OCI-LY3 (cell line): ENCODE results near the gene HIBADH.

Experiments used
- H2AFZ ChIP-seq: fragments of 200-600, 300-600 bp; shearing (Covaris generic); 2 replicates; pipeline ENCODE4 v1.6.0; 2014; ENCODE audit warnings: antibody characterized with exemption, low read depth, low read length
- H3K27ac ChIP-seq: fragments of 200-600, 300-600 bp; sonication (generic); 2 replicates; pipeline ENCODE4 v1.5.1; 2014; ENCODE audit warnings: mild to moderate bottlenecking, low read length, moderate library complexity, mixed read lengths
- H3K27me3 ChIP-seq: fragments of 200-600, 300-600 bp; sonication (generic); 2 replicates; pipeline ENCODE4 v1.6.1; 2014; ENCODE audit warnings: low read depth, low read length, mixed read lengths
- H3K36me3 ChIP-seq: fragments of 200-600, 300-600 bp; sonication (generic); replicated peaks from 2 replicates; pipeline ENCODE3; 2014; ENCODE audit warnings: low read depth, low read length, mixed read lengths
- H3K4me1 ChIP-seq: fragments of 300-600, 200-600 bp; sonication (generic); 2 replicates; pipeline ENCODE4 v1.6.1; 2014; ENCODE audit warnings: low read length, mixed read lengths
- H3K4me2 ChIP-seq: fragments of 200-600, 300-600 bp; sonication (generic); 2 replicates; pipeline ENCODE4 v1.6.1; 2014; ENCODE audit warnings: low read length, mixed read lengths
- H3K4me3 ChIP-seq: fragments of 300-600, 200-600 bp; sonication (generic); 2 replicates; pipeline ENCODE4 v1.5.1; 2014; ENCODE audit warnings: antibody characterized with exemption, mild to moderate bottlenecking, low read length, moderate library complexity
- H3K79me2 ChIP-seq: fragments of 300-600, 200-600 bp; shearing (Covaris generic); 2 replicates; pipeline ENCODE4 v1.6.1; 2014; ENCODE audit warnings: mild to moderate bottlenecking, low read length, mixed read lengths
- H3K9ac ChIP-seq: fragments of 300-600, 200-600 bp; shearing (Covaris generic); 2 replicates; pipeline ENCODE4 v1.6.0; 2014; ENCODE audit warnings: mild to moderate bottlenecking, low read length, moderate library complexity
- H3K9me3 ChIP-seq: fragments of 200-600, 300-600 bp; shearing (Covaris generic); 2 replicates; pipeline ENCODE4 v1.6.1; 2014; ENCODE audit warnings: low read length, mixed read lengths; ENCODE audit not compliant: insufficient read depth
- H4K20me1 ChIP-seq: fragments of 200-600, 300-600 bp; sonication (generic); 2 replicates; pipeline ENCODE4 v1.6.1; 2016; ENCODE audit warnings: low read length, mixed read lengths; ENCODE audit not compliant: insufficient read depth
- EZH2phosphoT487 ChIP-seq: fragments of 200-600 bp; shearing (Covaris generic); IDR thresholded peaks from 2 replicates; pipeline ENCODE4 v1.6.1; 2018; ENCODE audit warnings: antibody characterized with exemption, mixed run types, low read depth
- TF ChIP-seq, protein P1 (sequence below): fragments of 200-600, 300-600 bp; sonication (generic); IDR thresholded peaks from 2 replicates; pipeline ENCODE4 v1.5.1; 2014; ENCODE audit warnings: antibody characterized with exemption, low read length, low read depth

HIBADH gene

DNA sequence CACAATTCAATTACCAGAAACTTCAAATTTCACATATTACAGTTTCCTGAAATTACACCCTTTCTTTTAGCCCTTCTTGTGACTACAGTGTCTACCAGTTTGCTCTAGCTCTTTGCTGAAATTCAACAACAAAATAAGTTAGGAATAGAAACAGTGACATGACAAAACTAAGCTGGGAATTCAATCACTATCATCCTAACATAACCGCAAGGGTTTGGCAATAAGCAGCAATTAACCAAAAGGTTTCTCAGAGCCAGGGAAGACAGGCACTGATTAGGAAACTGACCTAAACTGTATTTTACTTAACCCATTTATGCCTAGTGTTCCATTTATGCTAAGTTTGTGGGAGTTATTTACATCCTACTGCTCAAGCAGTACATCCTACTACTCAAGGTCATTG is 31.3 kb downstream of the HIBADH start:
- H3K4me1 ChIP-seq: no peaks in the 10 kb centered on the region
- no peak overlapping the region for H3K4me2 ChIP-seq
- no peak overlapping the region for H3K27ac ChIP-seq
- no peak for TF ChIP-seq EZH2phosphoT487
- TF ChIP-seq, protein P1, sequence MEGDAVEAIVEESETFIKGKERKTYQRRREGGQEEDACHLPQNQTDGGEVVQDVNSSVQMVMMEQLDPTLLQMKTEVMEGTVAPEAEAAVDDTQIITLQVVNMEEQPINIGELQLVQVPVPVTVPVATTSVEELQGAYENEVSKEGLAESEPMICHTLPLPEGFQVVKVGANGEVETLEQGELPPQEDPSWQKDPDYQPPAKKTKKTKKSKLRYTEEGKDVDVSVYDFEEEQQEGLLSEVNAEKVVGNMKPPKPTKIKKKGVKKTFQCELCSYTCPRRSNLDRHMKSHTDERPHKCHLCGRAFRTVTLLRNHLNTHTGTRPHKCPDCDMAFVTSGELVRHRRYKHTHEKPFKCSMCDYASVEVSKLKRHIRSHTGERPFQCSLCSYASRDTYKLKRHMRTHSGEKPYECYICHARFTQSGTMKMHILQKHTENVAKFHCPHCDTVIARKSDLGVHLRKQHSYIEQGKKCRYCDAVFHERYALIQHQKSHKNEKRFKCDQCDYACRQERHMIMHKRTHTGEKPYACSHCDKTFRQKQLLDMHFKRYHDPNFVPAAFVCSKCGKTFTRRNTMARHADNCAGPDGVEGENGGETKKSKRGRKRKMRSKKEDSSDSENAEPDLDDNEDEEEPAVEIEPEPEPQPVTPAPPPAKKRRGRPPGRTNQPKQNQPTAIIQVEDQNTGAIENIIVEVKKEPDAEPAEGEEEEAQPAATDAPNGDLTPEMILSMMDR: no peak
- no peaks in the 10 kb centered on the region for H3K36me3 ChIP-seq
- H3K27me3 ChIP-seq: no peaks in the 10 kb centered on the region
- no peak overlapping the region for H3K9ac ChIP-seq
- no peaks in the 10 kb centered on the region for H3K79me2 ChIP-seq
- H4K20me1 ChIP-seq: no peaks in the 10 kb centered on the region
- no peak overlapping the region for H2AFZ ChIP-seq
- H3K4me3 ChIP-seq: no peak overlapping the region
- H3K9me3 ChIP-seq: no peaks in the 10 kb centered on the region

DNA sequence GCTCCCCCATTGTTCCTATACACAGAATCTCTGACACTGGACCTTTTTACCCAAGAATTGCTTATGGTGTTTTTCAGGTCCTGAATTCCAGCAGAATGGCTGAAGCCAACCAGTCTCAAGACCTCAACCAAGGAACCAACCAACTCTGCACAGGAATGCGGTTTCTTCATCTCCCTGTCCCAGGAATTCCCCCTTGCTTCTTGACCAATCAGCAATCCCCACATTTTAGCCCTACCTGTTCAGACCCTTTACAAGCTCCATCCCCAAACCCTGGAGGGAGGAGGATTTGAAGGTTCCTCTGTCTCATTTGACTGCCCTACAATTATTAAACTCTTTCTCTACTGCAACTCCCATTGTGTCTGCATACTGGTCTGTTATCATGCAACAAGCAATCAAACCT is 35.5 kb downstream of the HIBADH start:
- Histone ChIP-seq H4K20me1 (no peaks in the 10 kb centered on the region), H2AFZ (no peak overlapping the region), H3K4me2 (no peak overlapping the region), H3K36me3 (no peaks in the 10 kb centered on the region), H3K4me1 (no peaks in the 10 kb centered on the region), H3K79me2 (no peaks in the 10 kb centered on the region), H3K4me3 (no peak overlapping the region), H3K27me3 (no peaks in the 10 kb centered on the region), H3K9ac (no peak overlapping the region), H3K9me3 (no peaks in the 10 kb centered on the region), H3K27ac (no peak overlapping the region)
- TF ChIP-seq, protein P1: no peak
- TF ChIP-seq EZH2phosphoT487: no peak

DNA sequence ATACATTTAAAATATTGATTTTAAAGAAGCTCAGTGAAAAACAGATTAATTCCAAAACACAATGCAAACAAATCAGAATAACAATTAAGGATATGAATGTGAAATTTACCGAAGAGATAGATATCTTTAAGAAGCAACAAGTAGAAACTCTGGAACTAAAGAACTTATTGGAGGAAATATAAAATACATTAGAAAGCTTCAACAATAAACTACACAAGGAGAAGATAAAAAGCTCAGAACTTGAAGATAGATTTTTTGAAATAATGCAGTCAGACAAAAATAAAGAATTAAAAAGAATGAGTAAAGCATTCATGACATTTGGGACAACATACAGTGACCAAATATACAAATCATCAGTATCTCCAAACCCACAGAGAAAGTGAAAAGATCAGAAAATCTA is 43.2 kb downstream of the HIBADH start:
- H3K9me3 ChIP-seq: peaks cover 17% of the 10 kb centered on the region; the same call in 1 of the 2 replicates
- H3K27me3 ChIP-seq: no peaks in the 10 kb centered on the region
- H2AFZ ChIP-seq: no peak overlapping the region
- no peak overlapping the region for H3K27ac ChIP-seq
- H3K79me2 ChIP-seq: no peaks in the 10 kb centered on the region
- no peak overlapping the region for H3K4me2 ChIP-seq
- peaks cover 4% of the 10 kb centered on the region; the same call in 1 of the 2 replicates for H3K4me1 ChIP-seq
- no peak for TF ChIP-seq EZH2phosphoT487
- TF ChIP-seq, protein P1: no peak
- H3K9ac ChIP-seq: no peak overlapping the region
- H4K20me1 ChIP-seq: no peaks in the 10 kb centered on the region
- no peak overlapping the region for H3K4me3 ChIP-seq
- peaks cover 17% of the 10 kb centered on the region for H3K36me3 ChIP-seq

DNA sequence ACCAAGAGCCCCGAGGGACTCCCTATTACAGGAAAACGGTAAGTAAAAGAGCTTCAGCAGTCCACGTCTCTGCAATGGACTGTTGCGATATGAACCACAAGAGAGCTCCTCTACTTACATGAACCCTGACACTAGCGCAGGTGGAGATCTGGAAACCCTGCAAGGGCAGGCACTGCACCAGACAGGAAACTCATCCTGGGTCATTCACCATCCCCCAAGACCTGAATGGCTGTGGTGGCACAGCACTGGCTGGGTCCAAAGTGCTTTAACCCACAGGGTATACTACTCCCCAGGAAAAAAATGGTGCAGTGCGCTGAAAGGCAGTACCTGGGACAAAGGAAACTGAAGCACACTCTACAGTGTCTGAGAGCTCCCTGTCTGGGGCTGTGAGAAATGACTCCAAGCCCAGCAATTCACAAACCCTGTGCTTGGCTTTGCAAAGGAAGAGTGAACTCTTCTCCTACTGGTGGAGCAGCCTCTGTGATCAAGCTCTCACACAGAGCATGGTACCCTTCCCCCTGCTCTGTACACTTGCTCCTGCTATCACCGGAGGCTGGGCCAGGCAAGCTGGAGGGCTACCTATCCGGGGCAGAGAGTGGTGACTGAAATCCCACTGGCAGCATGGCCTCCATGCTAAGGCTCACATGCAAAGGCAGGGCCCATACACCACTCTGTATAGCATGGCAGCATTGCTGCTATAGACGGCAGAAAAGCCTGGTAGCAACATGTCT is 44.9 kb downstream of the HIBADH start:
- no peak overlapping the region for H3K4me3 ChIP-seq
- no peak overlapping the region for H3K9ac ChIP-seq
- H3K36me3 ChIP-seq: peaks cover 17% of the 10 kb centered on the region
- H3K4me1 ChIP-seq: peaks cover 4% of the 10 kb centered on the region; the same call in 1 of the 2 replicates
- H2AFZ ChIP-seq: no peak overlapping the region
- no peak for TF ChIP-seq EZH2phosphoT487
- TF ChIP-seq, protein P1: no peak
- H3K9me3 ChIP-seq: peaks cover 17% of the 10 kb centered on the region; the same call in 1 of the 2 replicates
- no peak overlapping the region for H3K27ac ChIP-seq
- no peaks in the 10 kb centered on the region for H3K27me3 ChIP-seq
- H3K4me2 ChIP-seq: no peak overlapping the region
- no peaks in the 10 kb centered on the region for H3K79me2 ChIP-seq
- H4K20me1 ChIP-seq: no peaks in the 10 kb centered on the region
